GM21367 (cell line): Measurements from ENCODE around the gene ETV6.
"Not testable (repeated sequence)": the region's sequence is repeated elsewhere in the genome, so short reads cannot be mapped to it uniquely, and the experiment has no call there.

ENCODE experiments used
- ATAC-seq: cut with Tn5 transposase; IDR thresholded peaks from one replicate; pipeline ENCODE4 v1.9.1; 2021; ENCODE audit not compliant: unreplicated experiment

Gene ETV6

GRCh38 chr12:11902525-11902875 is 253.0 kb downstream of the ETV6 start:
- no peak for ATAC-seq

- ATAC-seq, result no peak
Observed at GRCh38 chr12:11904124-11904523, 254.7 kb downstream of the ETV6 start.

DNA sequence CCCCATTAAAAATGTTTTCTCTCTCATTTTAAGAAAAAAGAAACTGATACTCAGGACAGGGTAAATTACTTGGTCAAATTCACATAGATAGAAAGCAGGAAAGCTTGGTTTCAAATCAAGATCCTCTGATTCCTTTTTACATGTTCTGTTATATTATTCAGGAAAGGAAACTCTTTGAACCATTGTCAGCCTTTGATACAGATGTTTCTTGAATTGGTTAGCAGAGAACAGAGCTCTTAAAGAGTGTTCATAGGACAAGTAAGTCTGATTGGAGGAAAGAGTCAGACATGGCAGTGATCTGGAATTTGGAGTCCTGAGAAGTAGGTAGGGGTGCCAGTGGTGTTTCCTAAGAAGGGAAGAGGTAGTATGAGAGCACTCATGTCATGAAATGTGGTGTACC is 256.1 kb downstream of the ETV6 start:
- no peak for ATAC-seq

DNA sequence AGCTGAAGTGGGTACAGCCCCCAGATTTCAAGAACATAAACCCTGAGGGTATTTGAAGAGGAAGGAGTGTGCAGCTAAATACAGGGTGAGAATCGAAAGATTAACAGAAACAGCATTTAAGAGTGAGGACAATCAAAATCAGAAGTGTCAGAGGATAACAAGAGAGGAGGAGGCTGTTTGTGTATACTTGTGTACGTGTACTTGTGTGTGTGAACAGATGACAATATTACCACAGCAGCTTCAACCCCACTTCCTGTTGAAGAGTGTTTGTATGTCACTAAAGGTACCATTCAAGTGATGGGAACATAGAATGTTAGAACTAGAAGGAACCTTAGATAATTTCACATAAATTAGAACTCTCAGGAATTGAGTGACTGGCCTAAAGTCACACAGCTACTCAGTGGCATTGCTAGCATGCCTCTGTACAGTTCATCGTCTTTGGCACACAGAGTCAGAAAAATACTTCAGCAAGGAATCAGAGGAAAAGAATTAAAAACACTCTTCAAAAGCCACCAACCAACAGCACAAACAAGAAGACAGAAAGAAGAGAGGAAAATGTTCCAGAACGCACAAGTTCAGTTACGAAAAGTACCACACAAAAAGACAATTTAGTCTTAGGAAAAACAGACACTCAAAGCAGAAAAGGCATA is 256.9 kb downstream of the ETV6 start:
- no peak for ATAC-seq

DNA sequence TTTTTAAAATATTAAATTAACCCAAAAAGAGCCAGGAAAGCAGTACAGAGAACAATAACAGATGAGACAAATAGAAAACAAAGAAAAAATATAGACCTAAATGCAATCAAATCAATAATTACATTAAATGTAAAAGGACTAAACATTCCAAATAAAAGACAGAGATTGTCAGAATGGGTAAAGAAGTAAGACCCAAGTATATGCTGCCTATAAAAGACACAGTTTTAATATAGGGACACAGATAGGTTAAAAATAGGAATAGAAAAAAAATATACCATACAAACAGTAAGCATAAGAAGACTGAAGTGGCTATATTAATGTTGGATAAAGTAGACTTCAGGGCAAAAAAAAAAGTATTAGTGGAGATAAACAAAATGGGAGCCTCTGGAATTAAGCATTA is 258.2 kb downstream of the ETV6 start:
- ATAC-seq, result no peak

DNA sequence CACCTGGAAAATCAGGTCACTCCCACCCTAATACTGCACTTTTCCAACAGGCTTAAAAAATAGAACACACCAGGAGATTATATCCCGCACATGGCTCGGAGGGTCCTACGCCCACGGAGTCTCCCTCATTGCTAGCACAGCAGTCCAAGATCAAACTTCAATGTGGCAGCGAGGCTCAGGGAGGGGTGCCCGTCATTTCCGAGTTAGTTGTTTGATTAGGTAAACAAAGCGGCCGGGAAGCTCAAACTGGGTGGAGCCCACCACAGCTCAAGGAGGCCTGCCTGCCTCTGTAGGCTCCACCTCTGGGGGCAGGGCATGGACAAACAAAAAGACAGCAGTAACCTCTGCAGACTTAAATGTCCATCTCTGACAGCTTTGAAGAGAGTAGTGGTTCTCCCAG is 259.9 kb downstream of the ETV6 start:
- not testable (repeated sequence) for ATAC-seq

DNA sequence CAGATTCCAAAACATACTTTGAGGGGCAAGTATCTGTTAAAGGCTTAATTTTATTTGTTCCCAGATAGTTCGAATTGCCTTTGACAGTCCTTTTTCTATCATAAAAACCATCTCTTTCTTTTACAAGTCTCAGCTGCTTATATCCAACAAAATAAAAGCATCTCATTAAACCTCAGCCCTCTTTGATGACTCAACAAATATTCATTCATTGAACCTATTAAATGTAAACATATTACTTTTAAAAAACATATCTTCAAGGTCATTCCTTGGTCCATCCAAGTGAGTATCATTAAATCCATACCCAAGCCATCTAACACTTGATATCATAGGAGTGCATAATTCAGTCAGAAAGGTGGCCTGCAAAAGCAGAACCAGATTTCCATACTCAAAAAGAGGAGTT is 266.6 kb downstream of the ETV6 start:
- no peak for ATAC-seq

GRCh38 chr12:11916771-11917170 is 267.3 kb downstream of the ETV6 start:
- no peak for ATAC-seq

GRCh38 chr12:11917501-11917900 is 268.0 kb downstream of the ETV6 start:
- ATAC-seq, result no peak

DNA sequence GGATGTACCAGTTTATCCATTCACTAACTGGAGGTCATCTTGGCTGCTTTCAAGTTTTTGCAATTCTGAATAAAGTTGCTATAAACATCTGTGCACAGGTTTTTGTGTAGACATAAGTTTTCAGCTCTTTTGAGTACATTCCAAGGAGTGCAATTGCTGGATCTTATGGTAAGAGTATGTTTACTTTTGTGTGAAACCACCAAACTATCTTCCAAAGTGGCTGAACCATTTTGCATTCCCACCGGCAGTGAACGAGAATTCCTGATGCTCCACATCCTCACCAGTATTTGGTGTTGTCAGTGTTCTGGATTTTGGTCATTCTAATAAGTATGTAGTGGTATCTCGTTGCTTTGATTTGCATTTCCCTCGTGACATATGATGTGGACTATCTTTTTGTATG is 270.8 kb downstream of the ETV6 start:
- ATAC-seq, result no peak

GRCh38 chr12:11922361-11922760 is 272.9 kb downstream of the ETV6 start:
- ATAC-seq, result no peak

DNA sequence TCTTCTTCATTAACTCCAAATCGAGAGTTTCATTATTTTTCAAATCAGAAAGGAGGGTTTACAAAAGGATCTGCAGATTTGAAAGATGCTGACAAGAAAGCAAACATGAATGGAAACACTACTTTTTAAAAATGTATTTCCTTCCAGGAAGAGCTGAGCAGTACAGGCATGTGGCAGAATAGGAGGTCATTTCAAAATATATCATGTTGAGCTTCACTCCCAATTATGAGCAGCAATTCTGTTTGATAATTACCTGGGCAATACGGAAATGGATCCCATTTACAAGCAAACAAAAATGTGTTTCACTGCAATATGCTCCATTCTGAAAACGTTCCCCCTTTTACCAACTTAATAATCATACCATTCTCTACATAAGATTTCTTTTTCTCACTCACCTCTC is 273.6 kb downstream of the ETV6 start:
- no peak for ATAC-seq

DNA sequence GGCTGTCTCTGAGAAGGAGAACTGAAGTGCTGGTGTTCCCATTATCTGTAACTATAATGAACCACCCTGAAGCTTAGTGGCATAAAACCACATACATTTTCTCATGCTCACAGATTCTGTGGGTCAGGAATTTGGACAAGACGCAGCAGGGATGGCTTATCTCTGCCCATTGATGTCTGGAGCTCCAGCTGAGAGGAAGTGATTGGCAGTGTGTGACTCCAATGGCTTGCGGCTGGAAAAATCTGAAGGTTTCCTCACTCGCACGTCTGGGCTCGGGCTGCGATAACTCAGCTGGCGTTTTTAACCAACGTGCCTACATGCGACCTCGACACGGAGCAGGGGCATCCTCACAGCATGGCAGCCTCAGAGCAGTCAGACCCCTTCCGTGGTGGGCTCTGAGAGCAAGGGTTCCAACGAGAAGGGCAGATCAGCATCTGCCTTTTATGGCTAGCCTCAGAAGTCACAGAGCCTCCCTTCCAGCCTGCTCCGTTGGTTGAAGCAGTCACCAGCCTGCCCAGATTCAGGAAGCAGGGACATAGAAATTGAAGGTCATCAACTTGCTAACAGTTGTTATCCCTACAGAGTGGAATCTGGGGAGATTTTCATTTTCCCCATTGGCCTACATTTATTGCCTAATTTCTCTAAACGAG is 277.9 kb downstream of the ETV6 start:
- ATAC-seq, result no peak

- ATAC-seq, result no peak
Observed at GRCh38 chr12:11929714-11930113, 280.2 kb downstream of the ETV6 start.

DNA sequence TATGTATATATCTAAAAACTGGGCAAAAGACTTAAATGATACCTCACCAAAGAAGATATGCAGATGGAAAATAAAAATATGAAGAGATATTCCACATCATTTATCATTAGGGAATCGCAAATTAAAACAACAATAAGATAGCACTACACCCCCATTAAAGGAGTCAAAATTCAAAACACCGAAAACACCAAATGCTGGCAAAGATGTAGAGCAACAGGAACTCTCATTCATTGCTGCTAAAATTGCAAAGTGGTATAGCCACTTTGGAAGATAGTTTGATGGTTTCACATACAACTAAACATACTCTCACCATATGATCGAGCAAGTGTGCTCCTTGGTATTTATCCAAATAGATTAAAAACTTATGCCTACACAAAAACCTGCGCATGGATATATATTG is 289.7 kb downstream of the ETV6 start:
- no peak for ATAC-seq

DNA sequence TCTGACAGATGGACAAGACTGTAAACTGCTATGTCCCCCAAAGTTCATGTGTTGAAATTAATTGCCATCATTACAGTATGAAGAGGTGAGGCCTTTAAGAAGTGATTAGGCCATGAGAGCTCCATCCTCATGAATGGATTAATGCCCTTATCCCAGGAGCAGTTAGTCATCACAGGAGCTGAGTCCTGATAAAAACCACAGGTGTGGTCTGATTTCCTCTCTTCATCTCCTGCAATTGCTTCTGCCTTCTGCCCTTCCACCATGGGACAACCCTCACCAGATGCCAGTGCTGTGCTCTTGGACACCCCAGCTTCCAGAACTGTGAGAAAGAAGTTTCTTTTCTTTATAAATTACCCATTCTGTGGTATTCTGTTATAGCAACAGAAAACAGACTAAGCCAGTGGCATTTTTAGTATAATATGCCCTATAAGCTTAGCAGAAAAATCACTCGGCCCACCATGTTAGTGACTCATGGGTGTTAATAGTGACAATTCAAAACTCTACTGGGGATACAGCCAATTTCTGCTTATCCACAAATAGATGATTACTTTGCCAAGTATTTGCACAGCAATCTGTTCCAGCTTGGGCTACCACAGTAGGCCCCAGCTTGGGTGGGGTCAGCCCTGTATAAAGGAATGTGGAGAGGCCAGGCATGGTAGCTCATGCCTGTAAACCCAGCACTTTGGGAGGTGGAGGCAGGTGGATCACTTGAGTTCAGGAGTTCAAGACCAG is 292.3 kb downstream of the ETV6 start:
- no peak for ATAC-seq

DNA sequence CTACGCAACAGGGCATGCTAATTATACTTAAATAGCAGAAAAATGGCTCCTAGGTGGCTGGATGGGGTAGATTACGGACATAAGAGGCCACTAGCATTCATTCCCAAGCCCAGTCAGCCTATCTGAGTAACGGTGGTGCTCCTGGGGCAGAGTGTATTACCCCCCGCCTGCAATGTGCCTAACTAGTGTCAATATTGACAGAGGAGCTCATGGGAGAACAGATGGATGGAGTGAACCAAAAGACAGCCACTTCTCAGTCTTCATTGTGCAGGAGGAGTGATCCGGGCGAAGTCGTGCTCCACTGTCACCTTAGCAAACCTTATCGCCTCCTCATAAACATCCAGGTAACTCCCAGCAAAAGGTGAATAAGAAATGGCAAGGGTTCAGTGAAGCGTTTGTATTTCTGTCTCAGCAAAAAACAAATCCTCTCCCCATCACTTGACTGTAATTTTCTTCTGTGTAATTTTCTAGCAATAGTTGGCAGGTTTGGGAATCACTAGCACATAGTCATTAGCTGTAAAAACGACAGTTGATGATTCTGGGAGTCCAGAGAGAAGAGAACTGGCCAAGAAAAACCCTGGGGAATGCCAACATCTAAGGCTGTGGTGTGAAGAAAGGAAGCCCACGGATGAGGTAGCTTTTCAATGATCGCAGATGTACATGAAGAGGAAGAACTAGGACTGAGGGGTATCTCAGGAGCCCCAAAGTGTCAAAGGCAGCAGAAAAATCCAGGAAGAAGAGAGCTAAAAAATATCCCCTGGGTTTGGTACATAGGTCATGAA is 294.6 kb downstream of the ETV6 start:
- ATAC-seq, result no peak
